Caco-2 (cell line): Measurements from ENCODE around the gene CYTH4. TPM values are rescaled to one million over a fixed set of nuclear protein-coding genes. Genes with fewer than 3 reads are reported as not detected.

Experiments
- BruUV-seq: library from RNA; stranded (reverse); fragments of 400-500 nt; replicated peaks from 2 replicates; lab custom pipeline; 2021; lab: Mats Ljungman, UMichigan
- CTCF ChIA-PET: fragments of 300-600 bp; sonication (Branson Sonifier 250); formaldehyde crosslinking; loops from one replicate; lab custom pipeline; 2022; ENCODE audit warnings: antibody characterized with exemption; lab: Charles Lee
- POLR2A ChIA-PET: fragments of 300-600 bp; sonication (Branson Sonifier 250); formaldehyde crosslinking; loops from one replicate; lab custom pipeline; 2022; ENCODE audit warnings: antibody characterized with exemption; lab: Charles Lee
- DNase-seq, 2 experiments: peaks; one replicate each; pipeline versions ENCODE4 v3.0.0 to v3.0.0-alpha.2; 2020 to 2022
- H3K27me3 ChIP-seq: replicated peaks from 2 replicates; pipeline ENCODE4 v1.6.0; 2011; ENCODE audit warnings: low read length; ENCODE audit not compliant: control insufficient read depth, insufficient read depth
- H3K36me3 ChIP-seq: 2 replicates; pipeline ENCODE4 v1.5.1; 2011; ENCODE audit warnings: low read length; ENCODE audit not compliant: control insufficient read depth, insufficient read depth
- H3K4me1 ChIP-seq: fragments of 250-450 bp; sonication (Bioruptor Pico); 2 replicates; pipeline ENCODE4 v1.5.1; 2020; ENCODE audit warnings: mild to moderate bottlenecking
- H3K4me3 ChIP-seq: 2 replicates; pipeline ENCODE4 v1.5.1; 2011; ENCODE audit warnings: low read depth, mild to moderate bottlenecking, control low read depth, low read length
- H3K9me3 ChIP-seq: fragments of 250-450 bp; sonication (Bioruptor Pico); 2 replicates; pipeline ENCODE4 v1.5.1; 2020; ENCODE audit warnings: mild to moderate bottlenecking, moderate library complexity
- H3K27ac Mint-ChIP-seq: one replicate; pipeline ENCODE4 v1.8.0; 2022; ENCODE audit warnings: mixed read lengths; ENCODE audit not compliant: unreplicated experiment
- H3K27me3 Mint-ChIP-seq: one replicate; pipeline ENCODE4 v1.8.0; 2022; ENCODE audit warnings: mixed read lengths; ENCODE audit not compliant: insufficient read depth, unreplicated experiment
- H3K36me3 Mint-ChIP-seq: one replicate; pipeline ENCODE4 v1.8.0; 2022; ENCODE audit warnings: mild to moderate bottlenecking, mixed read lengths; ENCODE audit not compliant: insufficient read depth, unreplicated experiment
- H3K4me1 Mint-ChIP-seq: one replicate; pipeline ENCODE4 v1.8.0; 2022; ENCODE audit warnings: low read depth, mixed read lengths; ENCODE audit not compliant: unreplicated experiment
- H3K4me3 Mint-ChIP-seq: one replicate; pipeline ENCODE4 v1.8.0; 2022; ENCODE audit warnings: mild to moderate bottlenecking, moderate library complexity, mixed read lengths; ENCODE audit not compliant: unreplicated experiment
- H3K9me3 Mint-ChIP-seq: one replicate; pipeline ENCODE4 v1.8.0; 2022; ENCODE audit warnings: mixed read lengths; ENCODE audit not compliant: unreplicated experiment
- CTCF ChIP-seq, 2 experiments: fragments of 200-600 bp in 1 of 2; IDR thresholded peaks; 1 replicate in 1 of 2; 2 replicates in 1 of 2; pipeline versions ENCODE4 v1.5.1 to v1.8.0; 2011 to 2022; ENCODE audit warnings: antibody characterized with exemption in 1 of 2, control low read depth in 1 of 2, inconsistent platforms in 1 of 2, low read depth in 1 of 2, low read length in 1 of 2, mild to moderate bottlenecking in 1 of 2, moderate library complexity in 1 of 2; ENCODE audit not compliant: insufficient read depth in 1 of 2, severe bottlenecking in 1 of 2, unreplicated experiment in 1 of 2
- intact Hi-C: fragments of 100-400 bp; cut with micrococcal nuclease; formaldehyde crosslinking; loops from one replicate; pipeline ENCODE4 v1.10.0; 2022; ENCODE audit not compliant: unreplicated experiment
- total RNA-seq: library from RNA; stranded (reverse); gene quantifications from 2 replicates; pipeline ENCODE4 v1.2.3, GENCODE V29; 2022

Gene CYTH4
- total RNA-seq, 1 experiment from 2014 or later, result not detected

- no peak for DNase-seq
- ChIA-PET POLR2A (no interaction called here), CTCF (no interaction called here)
- H3K27ac Mint-ChIP-seq, result no peak overlapping the region
- no TSS peak for BruUV-seq
- no peak overlapping the region for H3K4me3 Mint-ChIP-seq
- Histone ChIP-seq H3K9me3 (no peaks in the 10 kb centered on the region), H3K36me3 (no peaks in the 10 kb centered on the region), H3K4me3 (no peak overlapping the region), H3K4me1 (no peaks in the 10 kb centered on the region), H3K27me3 (no peaks in the 10 kb centered on the region)
- no peaks in the 10 kb centered on the region for H3K4me1 Mint-ChIP-seq
- peaks cover 6% of the 10 kb centered on the region for H3K36me3 Mint-ChIP-seq
- peaks cover 14% of the 10 kb centered on the region for H3K27me3 Mint-ChIP-seq
- intact Hi-C loops, result no loop called here
- H3K9me3 Mint-ChIP-seq, result no peaks in the 10 kb centered on the region
- TF ChIP-seq CTCF (IDR thresholded peaks at IDR 0.05; ENCODE audit: insufficient read depth in 1 of 2, low read depth in 1 of 2, low read length in 1 of 2, severe bottlenecking in 1 of 2, unreplicated experiment in 1 of 2), result no peak
Observed at GRCh38 chr22:37287550-37287951, 5.2 kb downstream of the CYTH4 start.

DNA sequence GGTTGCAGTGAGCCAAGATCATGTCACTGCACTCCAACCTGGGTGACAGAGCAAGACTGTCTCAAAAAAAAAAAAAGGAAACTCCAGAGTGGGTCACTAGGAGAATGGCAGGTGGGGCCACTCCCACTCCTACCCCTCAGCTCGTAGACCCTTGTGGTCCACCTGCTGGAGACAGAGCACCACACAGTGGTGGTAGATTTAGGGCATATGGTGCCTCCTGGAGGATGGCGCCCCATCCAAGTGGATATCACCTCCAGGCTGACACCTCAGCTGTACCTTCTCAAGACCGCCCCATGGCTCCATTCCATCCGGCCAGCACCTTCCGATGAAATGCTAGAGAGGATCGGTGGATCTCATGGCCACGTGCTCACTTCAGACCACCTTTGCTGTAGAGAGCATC, 6.2 kb downstream of the CYTH4 start:
- Mint-ChIP-seq H3K4me1 (no peaks in the 10 kb centered on the region), H3K27ac (no peak overlapping the region), H3K27me3 (peaks cover 14% of the 10 kb centered on the region), H3K4me3 (no peak overlapping the region), H3K9me3 (no peaks in the 10 kb centered on the region), H3K36me3 (peaks cover 6% of the 10 kb centered on the region)
- H3K27me3 ChIP-seq, result no peaks in the 10 kb centered on the region
- no peak overlapping the region for H3K4me3 ChIP-seq
- ChIA-PET CTCF (no interaction called here), POLR2A (no interaction called here)
- BruUV-seq, result no TSS peak
- no peaks in the 10 kb centered on the region for H3K4me1 ChIP-seq
- no peak for TF ChIP-seq CTCF (IDR thresholded peaks at IDR 0.05; ENCODE audit: insufficient read depth in 1 of 2, low read depth in 1 of 2, low read length in 1 of 2, severe bottlenecking in 1 of 2, unreplicated experiment in 1 of 2)
- intact Hi-C loops, result no loop called here
- DNase-seq, result no peak
- no peaks in the 10 kb centered on the region for H3K9me3 ChIP-seq
- H3K36me3 ChIP-seq, result no peaks in the 10 kb centered on the region

DNA sequence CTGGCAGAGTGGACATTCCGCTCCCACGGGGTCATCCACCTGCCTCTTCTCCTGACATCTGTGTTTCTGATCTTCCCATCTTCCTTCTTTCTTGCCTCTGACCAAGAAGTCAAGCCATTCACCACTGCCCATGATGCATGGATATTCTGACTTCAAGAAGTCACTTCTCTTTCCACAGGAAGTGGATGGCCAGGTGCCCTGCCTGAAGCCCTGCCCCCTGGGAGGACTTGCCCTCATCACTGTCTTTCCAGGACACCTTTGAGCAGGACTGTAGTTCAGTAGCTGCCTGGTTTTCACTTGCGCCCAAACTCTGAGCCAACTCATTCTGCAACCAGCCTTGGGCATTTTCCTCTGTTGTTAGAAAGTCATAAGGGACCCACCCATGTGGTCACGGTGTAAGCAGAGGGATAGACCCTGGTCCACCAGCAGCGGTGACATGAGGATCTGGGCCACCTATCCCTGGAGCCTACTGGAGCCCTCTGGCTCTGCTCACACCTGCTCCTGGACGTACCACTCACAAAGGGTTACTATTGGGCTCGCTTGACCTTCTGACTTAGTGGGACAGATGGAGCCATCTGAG, 6.9 kb downstream of the CYTH4 start:
- intact Hi-C loops, result no loop called here

More for the DNA sequence above, 6.9 kb downstream of the CYTH4 start:
- Histone ChIP-seq H3K9me3 (no peaks in the 10 kb centered on the region), H3K27me3 (no peaks in the 10 kb centered on the region), H3K36me3 (no peaks in the 10 kb centered on the region), H3K4me3 (no peak overlapping the region), H3K4me1 (no peaks in the 10 kb centered on the region)
- peaks cover 6% of the 10 kb centered on the region for H3K36me3 Mint-ChIP-seq
- POLR2A ChIA-PET, result no interaction called here
- H3K4me1 Mint-ChIP-seq, result no peaks in the 10 kb centered on the region
- H3K27ac Mint-ChIP-seq, result no peak overlapping the region
- H3K9me3 Mint-ChIP-seq, result no peaks in the 10 kb centered on the region
- no peak overlapping the region for H3K4me3 Mint-ChIP-seq
- H3K27me3 Mint-ChIP-seq, result peaks cover 16% of the 10 kb centered on the region
- DNase-seq, result no peak
- CTCF ChIA-PET, result no interaction called here
- TF ChIP-seq CTCF (IDR thresholded peaks at IDR 0.05; ENCODE audit: insufficient read depth in 1 of 2, low read depth in 1 of 2, low read length in 1 of 2, severe bottlenecking in 1 of 2, unreplicated experiment in 1 of 2), result no peak
- BruUV-seq, result no TSS peak
